Measurements from ENCODE around the gene DCAF8.

DCAF8 gene

GRCh38 chr1:160264795-160265307, 2.5 kb upstream of the DCAF8 start:
- DNase-seq (ENCODE audit: low read depth in 2 of 2) = no peak

DNA sequence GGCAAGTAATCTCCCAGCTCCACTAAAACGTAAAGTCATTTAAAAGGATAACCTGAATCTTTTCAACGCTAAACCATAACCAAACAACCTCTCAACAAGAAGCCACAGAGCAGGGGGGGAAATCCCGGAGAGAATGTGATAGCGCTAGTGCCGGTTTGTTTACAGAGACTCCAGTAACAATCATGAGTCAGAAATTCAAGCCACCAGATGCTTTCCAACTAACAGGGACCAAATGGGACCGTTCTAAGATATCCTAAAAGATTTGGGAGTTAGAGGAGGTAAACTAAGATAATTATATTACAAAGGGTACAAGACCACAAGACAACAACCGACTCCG, 825 bp downstream of the DCAF8 start:
- DNase-seq (ENCODE audit: low read depth in 2 of 2) = peak; percentile 29 to 32

GRCh38 chr1:160260406-160261382, 1.7 kb downstream of the DCAF8 start:
- no peak for DNase-seq (ENCODE audit: low read depth in 2 of 2)

DNA sequence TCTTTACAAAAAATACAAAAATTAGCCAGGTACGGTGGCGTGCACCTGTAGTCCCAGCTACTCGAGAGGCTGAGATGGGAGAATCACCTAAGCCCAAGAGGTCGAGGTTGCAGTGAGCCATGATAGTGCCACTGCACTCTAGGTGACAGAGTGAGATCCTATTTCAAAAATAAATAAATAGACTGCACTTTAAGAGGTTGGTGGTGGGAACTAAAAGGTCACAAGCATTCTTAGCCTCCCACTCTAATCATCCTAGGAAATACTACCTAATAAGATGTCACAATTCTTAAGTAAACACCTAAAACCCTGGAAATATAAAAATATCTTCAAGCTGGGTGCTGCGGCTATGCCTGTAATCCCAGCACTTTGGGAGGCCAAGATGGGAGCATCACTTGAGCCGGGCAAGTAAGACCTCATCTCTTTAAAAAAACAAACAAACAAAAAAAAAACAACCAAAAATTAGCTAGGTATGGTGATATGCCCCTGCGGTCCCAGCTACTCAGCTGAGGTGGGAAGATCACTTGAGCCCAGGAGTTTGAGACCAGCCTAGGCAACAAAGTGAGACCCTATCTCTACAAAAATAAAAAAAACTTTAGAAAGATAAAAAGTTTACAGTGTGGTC, 4.1 kb downstream of the DCAF8 start:
- DNase-seq (ENCODE audit: low read depth in 2 of 2) = no peak

GRCh38 chr1:160257411-160258015, 4.8 kb downstream of the DCAF8 start:
- DNase-seq (ENCODE audit: low read depth in 2 of 2) = no peak

DNA sequence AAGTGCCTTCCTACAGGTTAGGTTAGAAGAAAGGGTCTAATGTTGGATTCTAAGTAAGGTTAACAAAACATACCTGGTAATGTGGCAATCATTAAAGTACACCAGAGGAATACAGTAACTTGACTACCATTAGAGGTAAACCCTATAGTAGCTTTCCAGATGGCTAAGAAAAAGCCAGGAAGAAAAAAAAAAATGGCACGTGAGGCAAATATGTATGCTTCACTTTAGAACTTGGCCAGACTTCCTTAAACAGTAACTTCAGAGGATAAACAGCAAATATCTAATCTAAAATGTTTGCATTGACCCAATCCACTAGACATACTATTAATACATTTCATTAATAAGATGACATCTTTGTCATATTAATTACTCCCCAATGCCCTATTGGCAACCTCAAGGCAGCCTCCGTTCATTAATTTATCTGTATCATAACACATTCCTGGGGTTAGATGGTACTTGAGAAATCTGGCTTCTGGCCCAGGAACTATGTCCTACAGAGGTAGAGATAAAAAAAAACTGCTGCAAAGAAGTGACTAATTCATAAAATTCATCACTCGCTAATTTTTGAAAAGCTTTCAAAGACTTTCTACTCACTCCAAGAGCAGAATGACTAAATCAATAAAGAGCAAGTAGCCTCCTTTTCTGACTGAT, 5.8 kb downstream of the DCAF8 start:
- DNase-seq (ENCODE audit: low read depth in 2 of 2) = no peak

DNA sequence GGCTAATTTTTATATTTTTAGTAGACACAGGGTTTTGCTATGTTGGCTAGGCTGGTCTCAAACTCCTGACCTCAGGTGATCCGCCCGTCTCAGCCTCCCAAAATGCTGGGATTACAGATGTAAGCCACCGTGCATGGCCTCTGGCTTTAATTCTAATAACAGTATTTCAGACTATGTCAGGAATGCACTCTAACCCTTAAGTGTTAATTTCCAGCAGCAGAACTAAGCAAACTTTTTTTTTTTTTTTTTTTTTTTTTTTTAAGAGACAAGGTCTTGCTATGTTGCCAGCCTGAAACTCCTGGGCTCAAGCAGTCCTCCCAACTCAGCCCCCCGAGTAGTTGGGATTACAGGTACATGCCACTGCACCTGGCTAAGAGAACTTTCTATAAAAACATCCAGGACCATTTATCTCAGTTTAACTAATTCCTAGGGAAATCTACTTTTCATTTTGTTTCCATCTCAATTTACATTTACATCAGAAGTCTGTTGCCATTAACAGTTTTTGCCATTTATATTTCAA, 6.5 kb downstream of the DCAF8 start:
- no peak for DNase-seq (ENCODE audit: low read depth in 2 of 2)

DNA sequence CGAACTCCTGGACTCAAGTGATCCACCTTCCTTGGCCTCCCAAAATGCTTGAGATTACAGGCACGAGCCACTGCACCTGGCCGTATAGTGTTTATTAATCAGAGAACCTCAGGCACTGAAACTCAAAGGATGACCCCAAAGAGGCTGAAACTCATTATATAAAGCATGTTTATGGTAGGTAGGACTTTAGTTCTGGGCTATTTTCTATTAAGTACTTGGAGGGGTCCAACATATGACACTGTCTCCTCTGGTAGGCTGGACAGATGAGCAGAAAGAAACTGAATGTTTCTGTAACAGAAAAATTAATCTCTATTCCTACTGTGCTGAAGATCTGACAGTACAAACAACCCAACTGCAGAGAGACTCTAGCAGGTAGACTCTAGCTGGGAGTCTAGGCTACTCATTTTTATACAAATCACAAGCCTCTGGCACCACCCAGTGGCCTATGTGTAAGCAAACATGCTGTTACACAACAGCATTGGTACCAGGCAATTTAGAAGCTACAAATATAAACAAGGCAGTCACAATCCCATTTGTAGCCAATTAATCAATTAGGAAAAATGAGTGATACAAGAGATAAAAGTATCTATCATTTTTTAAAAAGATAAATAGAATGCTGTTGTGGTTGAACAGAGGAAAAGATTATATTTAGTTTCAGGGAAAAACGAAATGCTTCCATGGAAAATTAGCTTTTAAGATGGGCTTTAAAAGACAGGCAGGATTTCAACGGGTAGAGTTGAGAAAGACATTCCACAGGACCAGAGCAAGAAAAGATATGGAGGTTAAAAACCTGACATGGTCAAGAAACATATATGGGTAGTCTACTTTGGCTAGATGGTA, 10.4 kb downstream of the DCAF8 start:
- DNase-seq (ENCODE audit: low read depth in 2 of 2) = peak in 1 of 2 donors; percentile 27

- no peak for DNase-seq (ENCODE audit: low read depth in 2 of 2)
Observed at GRCh38 chr1:160251011-160251410, 11.3 kb downstream of the DCAF8 start.

- no peak for DNase-seq (ENCODE audit: low read depth in 2 of 2)
Observed at GRCh38 chr1:160247053-160247452, 15.3 kb downstream of the DCAF8 start.

DNA sequence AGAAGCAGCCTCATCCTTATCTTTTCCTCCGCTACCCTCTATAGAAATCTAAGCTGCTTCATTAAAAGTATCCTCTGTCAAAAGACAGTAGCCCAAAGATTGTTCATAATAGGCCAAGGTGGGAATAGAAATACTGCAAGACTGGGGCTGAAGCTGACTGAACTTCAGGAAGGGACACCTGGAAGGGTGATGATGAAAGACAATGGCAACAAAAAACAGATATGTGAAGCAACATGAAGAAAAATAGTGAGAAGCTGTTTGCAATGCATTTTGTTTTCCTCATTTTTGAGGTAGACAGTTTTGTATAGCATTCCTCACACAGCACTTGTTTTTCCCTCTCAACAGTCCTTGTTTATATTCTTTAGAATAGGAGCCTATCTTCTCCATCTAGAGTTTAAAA, 16.9 kb downstream of the DCAF8 start:
- no peak for DNase-seq (ENCODE audit: low read depth in 2 of 2)

GRCh38 chr1:160244209-160244608, 18.1 kb downstream of the DCAF8 start:
- DNase-seq (ENCODE audit: low read depth in 2 of 2) = no peak

- DNase-seq (ENCODE audit: low read depth in 2 of 2) = no peak
Observed at GRCh38 chr1:160243767-160244166, 18.6 kb downstream of the DCAF8 start.

GRCh38 chr1:160239582-160240299, 22.6 kb downstream of the DCAF8 start:
- no peak for DNase-seq (ENCODE audit: low read depth in 2 of 2)

DNA sequence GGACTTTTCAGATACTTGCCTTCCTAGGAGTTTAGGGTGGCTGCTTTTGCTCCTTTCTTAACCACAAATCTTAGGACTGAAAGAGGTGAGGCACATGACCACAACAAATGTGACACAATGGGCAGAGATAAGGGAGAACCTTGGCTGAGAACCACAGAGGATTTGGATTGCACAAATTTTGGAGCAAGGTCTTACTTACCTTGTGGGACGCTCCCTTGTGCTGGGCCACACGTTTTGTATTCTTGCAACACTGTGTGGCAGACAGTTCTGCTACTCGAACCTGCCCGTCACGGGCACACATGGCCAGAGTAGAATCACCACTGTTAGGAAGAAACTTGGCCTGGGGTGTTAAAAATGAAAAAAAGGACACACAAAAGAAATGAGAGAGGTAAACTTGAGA, 23.9 kb downstream of the DCAF8 start:
- DNase-seq (ENCODE audit: low read depth in 2 of 2) = no peak

DNA sequence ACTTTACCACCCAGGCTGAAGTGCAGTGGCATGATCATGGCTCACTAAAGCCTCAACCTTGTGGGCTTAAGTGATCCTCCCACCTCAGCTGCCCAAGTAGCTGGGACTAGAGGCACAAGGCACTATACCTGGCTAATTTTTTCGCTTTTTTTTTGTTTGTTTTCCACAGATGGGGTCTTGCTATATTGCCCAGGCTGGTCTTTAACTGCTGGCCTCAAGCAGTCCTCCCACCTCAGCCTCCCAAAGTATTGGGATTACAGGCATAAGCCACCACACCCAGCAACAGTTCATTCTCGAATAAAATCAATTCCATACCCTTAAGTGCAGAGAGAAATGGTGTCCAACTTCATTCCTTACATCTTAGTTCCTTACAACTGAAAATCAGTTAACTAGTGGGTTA, 24.8 kb downstream of the DCAF8 start:
- DNase-seq (ENCODE audit: low read depth in 2 of 2) = no peak

- DNase-seq (ENCODE audit: low read depth in 2 of 2) = no peak
Observed at GRCh38 chr1:160236806-160237205, 25.5 kb downstream of the DCAF8 start.

GRCh38 chr1:160232911-160233310, 29.4 kb downstream of the DCAF8 start:
- DNase-seq (ENCODE audit: low read depth in 2 of 2) = no peak

GRCh38 chr1:160228431-160228830, 33.9 kb downstream of the DCAF8 start:
- DNase-seq (ENCODE audit: low read depth in 2 of 2) = no peak

GRCh38 chr1:160227561-160227960, 34.8 kb downstream of the DCAF8 start:
- no peak for DNase-seq (ENCODE audit: low read depth in 2 of 2)

Measured in stimulated activated CD4-positive, alpha-beta T cell treated with anti-CD3 and anti-CD28 coated beads, Interleukin-1b, Interleukin-23, amount 100 ng/mL, for 1 hour (primary cell).